HUES48 (cell line): ENCODE results near the gene NPHP4.

Experiments used
- H3K27ac ChIP-seq: one replicate; pipeline ENCODE4 v1.7.0; 2013; ENCODE audit warnings: low read depth, low read length, inconsistent platforms
- H3K27me3 ChIP-seq: 2 replicates; pipeline ENCODE4 v1.6.1; 2013; ENCODE audit warnings: mild to moderate bottlenecking, low read length; ENCODE audit not compliant: control insufficient read depth, insufficient read depth
- H3K36me3 ChIP-seq: 2 replicates; pipeline ENCODE4 v1.6.1; 2013; ENCODE audit warnings: low read length; ENCODE audit not compliant: control insufficient read depth, insufficient read depth
- H3K4me1 ChIP-seq: 2 replicates; pipeline ENCODE4 v1.6.1; 2013; ENCODE audit warnings: mild to moderate bottlenecking, low read length; ENCODE audit not compliant: control insufficient read depth, insufficient read depth
- H3K4me3 ChIP-seq: 2 replicates; pipeline ENCODE4 v1.5.1; 2013; ENCODE audit warnings: mild to moderate bottlenecking, low read depth, low read length
- H3K9ac ChIP-seq: 2 replicates; pipeline ENCODE4 v1.6.1; 2013; ENCODE audit warnings: mild to moderate bottlenecking, low read depth, low read length, moderate library complexity
- H3K9me3 ChIP-seq: 2 replicates; pipeline ENCODE4 v1.6.1; 2013; ENCODE audit warnings: low read length; ENCODE audit not compliant: control insufficient read depth, insufficient read depth

Gene NPHP4

GRCh38 chr1:5829414-5829813, 162.8 kb downstream of the NPHP4 start:
- Histone ChIP-seq H3K27me3 (peaks cover 3% of the 10 kb centered on the region; the same call in 1 of the 2 replicates), H3K9me3 (no peaks in the 10 kb centered on the region), H3K36me3 (no peaks in the 10 kb centered on the region), H3K27ac (no peak overlapping the region), H3K4me1 (peaks cover 20% of the 10 kb centered on the region), H3K4me3 (no peak overlapping the region), H3K9ac (no peak overlapping the region)

DNA sequence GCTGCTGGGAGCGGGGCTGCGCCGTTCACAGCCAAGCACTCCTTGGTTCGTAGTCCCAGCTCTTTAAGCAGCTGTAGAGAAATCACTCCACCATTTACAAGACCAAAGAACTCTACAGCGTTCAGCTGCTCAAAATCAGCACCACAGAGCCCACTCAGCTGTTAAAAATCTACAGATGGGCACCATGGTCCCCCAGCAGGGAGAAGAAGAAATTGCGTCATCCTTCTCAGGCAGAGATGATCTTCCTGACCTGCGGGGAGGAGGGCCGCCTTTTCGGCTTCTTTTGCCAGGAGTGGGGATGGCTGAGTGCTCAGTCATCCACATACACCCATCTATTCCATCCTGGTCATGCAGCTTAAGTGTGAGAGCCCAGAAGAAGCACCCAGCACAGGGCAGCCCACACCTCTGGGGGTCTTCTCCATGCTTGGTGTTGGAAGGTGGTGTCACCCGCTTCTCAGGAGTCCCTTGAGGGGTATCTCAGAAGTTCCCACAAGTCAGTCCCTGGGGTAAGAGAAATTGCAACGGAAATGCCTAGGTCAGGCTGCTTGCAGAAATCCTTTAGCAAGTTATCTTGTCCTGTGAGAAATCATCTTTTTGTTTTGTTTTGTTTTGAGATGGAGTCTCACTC, 163.8 kb downstream of the NPHP4 start:
- no peak overlapping the region for H3K27ac ChIP-seq

DNA sequence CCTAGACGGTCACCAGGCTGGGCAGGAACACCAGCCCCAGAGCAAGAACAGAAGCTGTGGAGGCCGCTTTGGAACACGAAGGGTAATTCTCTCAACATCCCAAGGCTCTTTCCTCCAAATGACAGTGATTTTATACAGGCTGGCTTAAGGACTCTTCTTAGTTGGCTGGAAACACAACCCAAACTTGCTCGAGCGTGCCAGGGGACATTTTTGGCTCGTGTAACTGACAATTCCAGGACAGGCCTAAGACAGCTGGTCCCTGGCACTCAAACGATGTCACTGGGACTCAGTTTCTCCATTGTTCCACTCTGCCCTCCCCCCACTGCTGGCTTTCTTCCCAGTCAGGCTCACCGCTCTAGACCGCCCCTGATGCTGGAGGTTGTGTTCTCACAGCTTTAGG, 164.7 kb downstream of the NPHP4 start:
- no peak overlapping the region for H3K27ac ChIP-seq
- H3K27me3 ChIP-seq = peaks cover 3% of the 10 kb centered on the region; the same call in 1 of the 2 replicates
- no peak overlapping the region for H3K9ac ChIP-seq
- no peak overlapping the region for H3K4me3 ChIP-seq
- no peaks in the 10 kb centered on the region for H3K9me3 ChIP-seq
- H3K4me1 ChIP-seq = peaks cover 14% of the 10 kb centered on the region
- no peaks in the 10 kb centered on the region for H3K36me3 ChIP-seq

More for the DNA sequence above, 163.8 kb downstream of the NPHP4 start:
- no peaks in the 10 kb centered on the region for H3K36me3 ChIP-seq
- no peak overlapping the region for H3K9ac ChIP-seq
- H3K9me3 ChIP-seq = no peaks in the 10 kb centered on the region
- H3K4me3 ChIP-seq = no peak overlapping the region
- peaks cover 20% of the 10 kb centered on the region for H3K4me1 ChIP-seq
- H3K27me3 ChIP-seq = peaks cover 3% of the 10 kb centered on the region; the same call in 1 of the 2 replicates

DNA sequence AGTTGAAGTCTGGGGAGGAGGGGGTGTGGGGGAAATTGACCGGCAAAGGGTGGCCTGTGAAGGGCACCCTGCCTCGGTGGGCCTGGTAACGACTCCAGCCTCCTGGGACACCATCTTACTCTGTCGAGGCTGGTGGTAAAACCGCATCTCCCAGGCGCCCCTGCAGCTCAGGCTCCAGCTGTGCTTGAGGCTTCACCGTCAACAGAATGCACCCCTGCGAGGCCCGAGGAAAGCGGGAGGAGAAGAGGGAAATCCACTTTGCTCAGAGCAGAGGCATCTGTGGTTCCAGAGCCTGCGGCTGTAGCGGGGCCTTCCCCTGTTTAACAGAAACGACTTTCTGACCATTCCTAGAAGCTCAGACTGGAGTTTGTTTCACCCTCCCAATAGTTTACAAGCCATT, 165.6 kb downstream of the NPHP4 start:
- H3K27me3 ChIP-seq = peaks cover 3% of the 10 kb centered on the region; the same call in 1 of the 2 replicates
- no peak overlapping the region for H3K4me3 ChIP-seq
- no peak overlapping the region for H3K27ac ChIP-seq
- peaks cover 7% of the 10 kb centered on the region for H3K4me1 ChIP-seq
- H3K36me3 ChIP-seq = no peaks in the 10 kb centered on the region
- H3K9ac ChIP-seq = no peak overlapping the region
- no peaks in the 10 kb centered on the region for H3K9me3 ChIP-seq

- H3K9me3 ChIP-seq = peaks cover 6% of the 10 kb centered on the region; the same call in 1 of the 2 replicates
- H3K9ac ChIP-seq = no peak overlapping the region
- no peak overlapping the region for H3K27ac ChIP-seq
- no peaks in the 10 kb centered on the region for H3K4me1 ChIP-seq
- H3K4me3 ChIP-seq = no peak overlapping the region
- no peaks in the 10 kb centered on the region for H3K36me3 ChIP-seq
- no peaks in the 10 kb centered on the region for H3K27me3 ChIP-seq
Observed at GRCh38 chr1:5822726-5823125, 169.5 kb downstream of the NPHP4 start.

- Histone ChIP-seq H3K27ac (no peak overlapping the region), H3K9ac (no peak overlapping the region), H3K4me3 (no peak overlapping the region), H3K27me3 (no peaks in the 10 kb centered on the region), H3K36me3 (no peaks in the 10 kb centered on the region), H3K4me1 (no peaks in the 10 kb centered on the region), H3K9me3 (peaks cover 6% of the 10 kb centered on the region; the same call in 1 of the 2 replicates)
Observed at GRCh38 chr1:5822266-5822665, 170.0 kb downstream of the NPHP4 start.

GRCh38 chr1:5821540-5822176, 170.6 kb downstream of the NPHP4 start:
- peaks cover 6% of the 10 kb centered on the region; the same call in 1 of the 2 replicates for H3K9me3 ChIP-seq
- no peak overlapping the region for H3K27ac ChIP-seq
- no peaks in the 10 kb centered on the region for H3K36me3 ChIP-seq
- H3K27me3 ChIP-seq = no peaks in the 10 kb centered on the region
- H3K4me3 ChIP-seq = no peak overlapping the region
- H3K4me1 ChIP-seq = no peaks in the 10 kb centered on the region
- H3K9ac ChIP-seq = no peak overlapping the region

DNA sequence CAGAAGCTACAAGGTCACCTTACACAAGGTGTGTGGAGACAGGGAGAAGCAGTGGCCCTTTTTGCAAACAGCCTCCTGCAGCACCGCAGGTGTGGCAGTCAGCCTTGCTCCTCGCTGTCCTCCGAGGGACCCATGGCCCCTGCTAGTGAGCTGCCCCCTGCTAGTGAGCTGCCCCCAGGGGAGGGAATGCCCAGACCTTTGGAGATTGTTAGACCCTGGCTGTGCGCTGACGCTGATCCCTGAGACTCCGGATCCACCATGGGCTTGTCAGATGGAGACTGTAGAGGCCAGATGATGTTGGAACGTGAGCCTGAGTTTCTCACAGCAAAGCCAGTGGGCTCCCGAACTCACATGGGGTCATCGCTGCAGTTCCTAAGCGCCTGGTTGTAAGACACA, 172.2 kb downstream of the NPHP4 start:
- Histone ChIP-seq H3K9ac (no peak overlapping the region), H3K27me3 (no peaks in the 10 kb centered on the region), H3K36me3 (no peaks in the 10 kb centered on the region), H3K27ac (no peak overlapping the region), H3K9me3 (peaks cover 6% of the 10 kb centered on the region; the same call in 1 of the 2 replicates), H3K4me3 (no peak overlapping the region), H3K4me1 (no peaks in the 10 kb centered on the region)

DNA sequence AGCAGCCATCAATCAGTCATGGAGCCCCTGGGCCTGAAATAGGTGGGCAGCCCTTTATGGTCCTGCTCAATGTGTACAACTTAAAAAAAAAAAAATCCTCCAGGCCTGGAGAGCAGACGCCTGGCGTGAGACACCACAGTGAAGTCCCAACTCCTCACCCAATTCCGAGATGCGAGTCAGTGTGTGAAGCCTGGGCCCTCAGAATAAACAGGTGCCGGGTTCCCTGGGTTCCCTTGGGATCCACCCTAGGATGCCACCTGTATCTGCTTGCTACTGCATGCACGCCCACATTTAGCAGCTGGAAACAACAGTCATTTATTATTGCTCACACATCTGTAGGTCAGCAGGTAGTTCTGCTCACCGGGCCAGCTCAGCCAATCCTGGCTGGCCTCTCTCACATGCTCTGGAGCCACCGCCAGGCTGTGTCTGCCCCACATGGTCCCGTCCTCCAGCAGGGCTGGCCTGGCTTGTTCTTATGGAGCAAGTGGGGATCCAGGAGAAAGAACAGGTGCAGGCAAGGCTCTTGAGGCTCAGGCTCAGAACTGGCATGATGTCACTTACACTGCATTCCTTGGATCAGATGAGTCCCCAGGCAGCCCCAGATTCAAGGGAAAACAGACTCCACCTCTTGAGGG, 172.7 kb downstream of the NPHP4 start:
- H3K36me3 ChIP-seq = no peaks in the 10 kb centered on the region
- H3K4me3 ChIP-seq = no peak overlapping the region
- peaks cover 6% of the 10 kb centered on the region; the same call in 1 of the 2 replicates for H3K9me3 ChIP-seq
- H3K9ac ChIP-seq = no peak overlapping the region
- no peak overlapping the region for H3K27ac ChIP-seq
- H3K4me1 ChIP-seq = no peaks in the 10 kb centered on the region
- no peaks in the 10 kb centered on the region for H3K27me3 ChIP-seq

- Histone ChIP-seq H3K4me3 (no peak overlapping the region), H3K4me1 (no peaks in the 10 kb centered on the region), H3K27me3 (no peaks in the 10 kb centered on the region), H3K36me3 (no peaks in the 10 kb centered on the region), H3K9me3 (peaks cover 6% of the 10 kb centered on the region; the same call in 1 of the 2 replicates), H3K9ac (no peak overlapping the region), H3K27ac (no peak overlapping the region)
Observed at GRCh38 chr1:5818755-5819154, 173.5 kb downstream of the NPHP4 start.

DNA sequence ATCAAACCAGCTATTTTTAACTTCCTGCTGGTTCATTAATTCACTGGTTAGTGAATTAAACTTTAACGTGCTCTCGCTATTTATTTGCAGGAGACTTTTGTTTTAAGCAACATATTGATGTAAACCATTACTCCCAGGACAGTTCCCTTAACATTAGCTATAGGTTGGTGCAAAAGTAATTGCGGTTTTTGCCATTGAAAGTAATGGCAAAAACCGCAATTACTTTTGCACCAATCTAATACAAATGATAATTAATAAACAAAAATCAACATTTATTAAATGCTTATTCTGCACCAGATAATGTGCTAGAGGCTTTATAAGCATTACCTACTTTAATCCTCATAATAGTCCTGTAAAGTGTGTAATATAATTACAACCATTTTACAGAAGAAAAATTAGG, 176.5 kb downstream of the NPHP4 start:
- no peaks in the 10 kb centered on the region for H3K27me3 ChIP-seq
- H3K4me3 ChIP-seq = no peak overlapping the region
- H3K9ac ChIP-seq = no peak overlapping the region
- H3K36me3 ChIP-seq = no peaks in the 10 kb centered on the region
- peaks cover 3% of the 10 kb centered on the region; the same call in 1 of the 2 replicates for H3K4me1 ChIP-seq
- H3K9me3 ChIP-seq = peaks cover 6% of the 10 kb centered on the region; the same call in 1 of the 2 replicates
- H3K27ac ChIP-seq = no peak overlapping the region
